ENCODE data around the gene LEF1.

Gene LEF1

GRCh38 chr4:108044951-108045686 is 123.6 kb downstream of the LEF1 start:
- no peak for TF ChIP-seq JUND (IDR thresholded peaks at IDR 0.05; ENCODE audit: low read depth)
- in situ Hi-C loops (cut with HindIII; ENCODE audit: low pct_unique_long_range_greater_than_20kb, low sequenced_read_pairs): no loop called here
- DNase-seq (ENCODE audit: low read depth in 1 of 2, low spot score in 1 of 2): no peak

DNA sequence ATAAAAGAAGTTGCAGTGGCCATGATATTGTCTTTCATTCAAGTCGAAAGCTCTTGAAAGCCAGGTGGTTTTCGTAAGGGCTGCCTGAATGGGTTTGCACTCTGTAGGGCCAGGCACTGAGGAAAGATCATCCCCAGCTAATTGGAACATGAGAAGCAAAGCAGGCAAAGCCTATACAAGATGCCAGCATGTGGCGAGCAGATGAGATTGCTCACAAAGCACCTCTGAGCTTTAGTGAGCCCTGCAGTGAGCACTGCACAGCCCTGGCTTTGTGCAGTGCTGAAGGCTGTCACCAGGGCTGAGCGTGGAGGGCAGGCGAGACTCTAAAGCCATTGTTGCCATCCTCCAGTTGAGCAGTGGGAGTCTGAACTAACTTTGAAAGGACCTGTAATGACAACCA is 125.2 kb downstream of the LEF1 start:
- no peak for TF ChIP-seq JUND (IDR thresholded peaks at IDR 0.05; ENCODE audit: low read depth)
- DNase-seq (ENCODE audit: low read depth in 1 of 2, low spot score in 1 of 2): no peak
- in situ Hi-C loops (cut with HindIII; ENCODE audit: low pct_unique_long_range_greater_than_20kb, low sequenced_read_pairs): no loop called here

DNA sequence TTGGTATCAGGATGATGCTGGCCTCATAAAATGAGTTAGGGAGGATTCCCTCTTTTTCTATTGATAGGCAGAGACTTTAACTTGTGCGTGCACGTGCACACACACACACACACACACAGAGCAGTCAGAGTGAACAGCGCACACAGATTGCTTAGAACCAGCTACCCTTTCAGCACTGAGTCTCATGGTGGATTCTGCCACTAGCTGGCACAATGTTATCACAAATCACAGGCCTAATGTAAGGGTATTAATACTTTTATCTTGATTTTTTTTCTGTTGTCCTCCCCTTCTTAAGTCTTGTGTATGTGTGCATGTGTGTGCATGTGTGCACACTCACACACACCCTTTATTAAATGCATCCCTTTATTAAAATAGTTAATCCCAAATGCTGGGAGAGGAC is 125.8 kb downstream of the LEF1 start:
- no peak for TF ChIP-seq JUND (IDR thresholded peaks at IDR 0.05; ENCODE audit: low read depth)
- in situ Hi-C loops (cut with HindIII; ENCODE audit: low pct_unique_long_range_greater_than_20kb, low sequenced_read_pairs): no loop called here
- no peak for DNase-seq (ENCODE audit: low read depth in 1 of 2, low spot score in 1 of 2)

- no peak for DNase-seq (ENCODE audit: low read depth in 1 of 2, low spot score in 1 of 2)
- in situ Hi-C loops (cut with HindIII; ENCODE audit: low pct_unique_long_range_greater_than_20kb, low sequenced_read_pairs): no loop called here
- TF ChIP-seq JUND (IDR thresholded peaks at IDR 0.05; ENCODE audit: low read depth): no peak
These were observed 130.8 kb downstream of the LEF1 start for GRCh38 chr4:108037884-108038283.

- in situ Hi-C loops (cut with HindIII; ENCODE audit: low pct_unique_long_range_greater_than_20kb, low sequenced_read_pairs): no loop called here
- DNase-seq (ENCODE audit: low read depth in 1 of 2, low spot score in 1 of 2): no peak
- no peak for TF ChIP-seq JUND (IDR thresholded peaks at IDR 0.05; ENCODE audit: low read depth)
These were observed 132.5 kb downstream of the LEF1 start for GRCh38 chr4:108036213-108036612.

- TF ChIP-seq JUND (IDR thresholded peaks at IDR 0.05; ENCODE audit: low read depth): no peak
- no peak for DNase-seq (ENCODE audit: low read depth in 1 of 2, low spot score in 1 of 2)
- in situ Hi-C loops (cut with HindIII; ENCODE audit: low pct_unique_long_range_greater_than_20kb, low sequenced_read_pairs): no loop called here
These were observed 133.0 kb downstream of the LEF1 start for GRCh38 chr4:108035691-108036090.

DNA sequence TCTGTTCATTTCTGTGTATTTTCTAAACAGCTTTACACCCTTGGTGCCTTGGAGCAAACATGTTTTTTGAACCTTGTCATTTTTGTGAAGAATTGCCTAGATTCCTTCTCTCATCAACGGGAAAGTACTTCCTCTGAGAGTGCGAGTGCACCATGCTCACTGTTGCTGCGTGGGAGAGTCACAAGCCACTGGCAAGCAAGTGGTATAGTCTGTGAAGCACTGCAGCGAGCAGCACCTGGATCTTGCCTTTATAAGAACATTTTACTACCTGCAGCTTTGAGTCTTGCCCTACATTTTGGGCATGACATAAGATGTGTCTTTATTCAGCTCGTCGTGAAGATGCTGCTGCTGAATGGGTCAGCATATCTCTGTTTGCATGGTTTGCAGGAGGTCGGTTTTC is 134.2 kb downstream of the LEF1 start:
- DNase-seq (ENCODE audit: low read depth in 1 of 2, low spot score in 1 of 2): no peak
- no peak for TF ChIP-seq JUND (IDR thresholded peaks at IDR 0.05; ENCODE audit: low read depth)
- in situ Hi-C loops (cut with HindIII; ENCODE audit: low pct_unique_long_range_greater_than_20kb, low sequenced_read_pairs): no loop called here

- in situ Hi-C loops (cut with HindIII; ENCODE audit: low pct_unique_long_range_greater_than_20kb, low sequenced_read_pairs): no loop called here
- DNase-seq (ENCODE audit: low read depth in 1 of 2, low spot score in 1 of 2): no peak
- no peak for TF ChIP-seq JUND (IDR thresholded peaks at IDR 0.05; ENCODE audit: low read depth)
These were observed 135.4 kb downstream of the LEF1 start for GRCh38 chr4:108033348-108033747.

GRCh38 chr4:108031427-108032083 is 137.2 kb downstream of the LEF1 start:
- TF ChIP-seq JUND (IDR thresholded peaks at IDR 0.05; ENCODE audit: low read depth): no peak
- in situ Hi-C loops (cut with HindIII; ENCODE audit: low pct_unique_long_range_greater_than_20kb, low sequenced_read_pairs): no loop called here
- DNase-seq (ENCODE audit: low read depth in 1 of 2, low spot score in 1 of 2): no peak

- no peak for TF ChIP-seq JUND (IDR thresholded peaks at IDR 0.05; ENCODE audit: low read depth)
- DNase-seq (ENCODE audit: low read depth in 1 of 2, low spot score in 1 of 2): peak; percentile 23 to 68
- in situ Hi-C loops (cut with HindIII; ENCODE audit: low pct_unique_long_range_greater_than_20kb, low sequenced_read_pairs): no loop called here
These were observed 138.4 kb downstream of the LEF1 start for GRCh38 chr4:108030332-108030731.

DNA sequence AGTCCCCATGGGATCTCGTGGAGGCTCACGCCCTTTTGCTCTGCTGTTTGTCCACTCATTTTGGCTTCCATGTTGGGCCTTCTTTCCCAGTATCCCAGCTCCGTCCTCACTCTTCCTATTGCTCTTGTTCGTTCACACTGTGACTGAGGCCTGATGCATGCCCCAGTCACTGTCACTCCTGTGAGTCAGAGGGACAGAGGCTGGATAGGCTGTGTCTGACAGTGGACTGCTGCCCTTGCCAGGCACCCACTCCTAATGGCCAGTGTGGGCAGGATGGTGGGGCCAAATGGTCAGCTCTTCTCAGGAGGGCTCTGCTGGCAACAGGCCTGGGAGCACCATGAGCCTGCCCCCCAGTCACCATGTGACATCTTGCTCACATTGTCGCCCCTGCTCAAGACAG is 139.0 kb downstream of the LEF1 start:
- TF ChIP-seq JUND (IDR thresholded peaks at IDR 0.05; ENCODE audit: low read depth): no peak
- in situ Hi-C loops (cut with HindIII; ENCODE audit: low pct_unique_long_range_greater_than_20kb, low sequenced_read_pairs): no loop called here
- DNase-seq (ENCODE audit: low read depth in 1 of 2, low spot score in 1 of 2): no peak

GRCh38 chr4:108029016-108029720 is 139.6 kb downstream of the LEF1 start:
- DNase-seq (ENCODE audit: low read depth in 1 of 2, low spot score in 1 of 2): no peak
- no peak for TF ChIP-seq JUND (IDR thresholded peaks at IDR 0.05; ENCODE audit: low read depth)
- in situ Hi-C loops (cut with HindIII; ENCODE audit: low pct_unique_long_range_greater_than_20kb, low sequenced_read_pairs): no loop called here

DNA sequence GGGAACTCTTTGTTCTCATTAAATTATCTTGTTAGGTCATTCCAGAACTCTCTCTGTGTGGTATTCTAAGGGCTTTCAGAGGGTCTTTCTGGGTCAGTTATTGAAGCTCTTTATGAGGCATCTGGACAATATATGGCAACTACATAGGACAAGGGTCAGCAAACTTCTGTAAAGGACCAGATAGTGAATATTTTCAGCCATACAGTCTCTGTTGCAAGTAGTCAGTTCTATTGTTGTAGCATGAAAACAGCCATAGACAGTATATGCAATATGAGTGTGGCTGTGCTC is 143.9 kb downstream of the LEF1 start:
- DNase-seq (ENCODE audit: low read depth in 1 of 2, low spot score in 1 of 2): no peak
- in situ Hi-C loops (cut with HindIII; ENCODE audit: low pct_unique_long_range_greater_than_20kb, low sequenced_read_pairs): no loop called here
- no peak for TF ChIP-seq JUND (IDR thresholded peaks at IDR 0.05; ENCODE audit: low read depth)

All from T47D (cell line).